ENCODE measurements around the gene IQCF5.

- TF ChIP-seq CTCF (conservative IDR thresholded peaks at IDR 0.05 in 1 of 2, IDR thresholded peaks at IDR 0.05 in 1 of 2; ENCODE audit: extremely low read depth in 1 of 2, insufficient read depth in 1 of 2, low read depth in 1 of 2, low read length in 2 of 2): no peak
- no peak for TF ChIP-seq EZH2 (IDR thresholded peaks at IDR 0.05; ENCODE audit: borderline replicate concordance, low read length)
These were observed 45.1 kb downstream of the IQCF5 start for GRCh38 chr3:51830345-51830744.

All from mammary epithelial cell (primary cell).